Stomach (tissue), 9 donors: ENCODE measurements around the gene PINK1. TPM values are rescaled to one million over a fixed set of nuclear protein-coding genes. Genes with fewer than 3 reads are reported as not detected.

Experiments
- DNase-seq, 2 donors: peaks; one replicate each; pipeline versions ENCODE4 v3.0.0 to v3.0.0-alpha.2; 2013 to 2019
- H3K27ac ChIP-seq, 5 donors: fragments of 200-600 bp in 4 of 5; sonication (generic) in 4 of 5; one replicate each; pipeline ENCODE4 v1.5.1; 2013 to 2019; ENCODE audit warnings: mild to moderate bottlenecking in 1 of 5, moderate library complexity in 1 of 5
- H3K27me3 ChIP-seq, 3 donors: fragments of 200-600 bp; sonication (generic); one replicate each; pipeline ENCODE4 v1.5.1; 2017 to 2019; ENCODE audit warnings: mixed run types in 1 of 3
- H3K36me3 ChIP-seq, 4 donors: fragments of 200-600 bp; sonication (generic); 1 replicate in 3 of 4; 2 replicates in 1 of 4; pipeline ENCODE4 v1.5.1; 2016 to 2019
- H3K4me1 ChIP-seq, 4 donors: fragments of 200-600 bp; sonication (generic); one replicate each; pipeline ENCODE4 v1.5.1; 2016 to 2019
- H3K4me3 ChIP-seq, 4 donors: fragments of 200-600 bp; sonication (generic) in 3 of 4; one replicate each; pipeline ENCODE4 v1.5.1; 2016 to 2019; ENCODE audit warnings: mild to moderate bottlenecking in 1 of 4
- H3K9me3 ChIP-seq, 4 donors: fragments of 200-600 bp; sonication (generic); one replicate each; pipeline ENCODE4 v1.5.1; 2016 to 2019
- CTCF ChIP-seq, 7 experiments: fragments of 450-650 bp in 4 of 7; fragments of 200-600 bp in 3 of 7; sonication (generic) in 3 of 7; IDR thresholded peaks; one replicate each; pipeline ENCODE4 v1.5.1; 2016 to 2019; ENCODE audit warnings: antibody characterized with exemption in 7 of 7, control low read depth in 2 of 7, mild to moderate bottlenecking in 1 of 7
- EP300 ChIP-seq: sonication (generic); formaldehyde crosslinking; IDR thresholded peaks from one replicate; pipeline ENCODE4 v1.6.1; 2017; ENCODE audit warnings: antibody characterized with exemption
- POLR2A ChIP-seq, 4 donors: fragments of 450-650 bp; IDR thresholded peaks; one replicate each; pipeline ENCODE4 v1.6.1; 2016; ENCODE audit warnings: antibody characterized with exemption in 4 of 4, control low read depth in 2 of 4, mild to moderate bottlenecking in 1 of 4, moderate library complexity in 1 of 4
- POLR2AphosphoS5 ChIP-seq, 3 donors: sonication (generic); formaldehyde crosslinking; IDR thresholded peaks; one replicate each; pipeline ENCODE4 v1.6.1; 2016; ENCODE audit warnings: antibody characterized with exemption in 3 of 3
- WGBS, 5 donors: extraction: QIAGEN DNeasy Blood & Tissue Kit in 3 of 5; methylation state at CpG; one replicate each; pipeline versions ENCODE4 v1.1.5 to v1.1.7; 2013 to 2018; 5-methylcytosine and 5-hydroxymethylcytosine counted together
- intact Hi-C: fragments of 100-400 bp; cut with DNase I; formaldehyde crosslinking; loops from one replicate; pipeline ENCODE4 v1.15.1; 2023; ENCODE audit warnings: low total_unique reads
- polyA plus RNA-seq, 3 donors: library from polyadenylated mRNA; stranded (reverse); fragments of 200-250 nt; gene quantifications; one replicate each; pipeline ENCODE4 v1.2.3, GENCODE V29; 2013
- total RNA-seq, 5 donors: library from RNA; depleted of rRNA; stranded (reverse); fragments of >200 nt; gene quantifications; one replicate each; pipeline versions ENCODE4 v1.1.0 to v1.2.3, GENCODE V29; 2014 to 2016
- donor health status: healthy with polysubstance abuse.
- donor health status: Bipolar disorder and iron deficiency.
- donor health status: healthy.

Gene PINK1
- total and polyA plus RNA-seq, 8 donors, result 21.0 to 169 (median 53.8) TPM

- Histone ChIP-seq H3K27me3 (peaks cover 0 to 5% (median 0%) of the 10 kb centered on the region in 3 donors), H3K27ac (no peak overlapping the region), H3K36me3 (no peaks in the 10 kb centered on the region), H3K4me3 (no peak overlapping the region), H3K9me3 (no peaks in the 10 kb centered on the region), H3K4me1 (no peaks in the 10 kb centered on the region)
- intact Hi-C loops, result no loop called here
- DNase-seq, result no peak
- WGBS, 5 donors, result 56 to 74% (median 67%) methylated on average over 5 of the region's 5 CpGs
- TF ChIP-seq POLR2A (IDR thresholded peaks at IDR 0.05) (no peak), POLR2AphosphoS5 (IDR thresholded peaks at IDR 0.05) (no peak)
These were observed 33.1 kb upstream of the PINK1 start for GRCh38 chr1:20600156-20600555.

GRCh38 chr1:20601129-20601825, 32.0 kb upstream of the PINK1 start:
- intact Hi-C loops, result no loop called here
- Histone ChIP-seq H3K27ac (no peak overlapping the region), H3K9me3 (no peaks in the 10 kb centered on the region), H3K4me1 (no peaks in the 10 kb centered on the region), H3K36me3 (no peaks in the 10 kb centered on the region), H3K4me3 (no peak overlapping the region), H3K27me3 (peaks cover 0 to 5% (median 0%) of the 10 kb centered on the region in 3 donors)
- 42 to 62% (median 51%) methylated on average over 5 of the region's 5 CpGs for WGBS, 5 donors
- no peak for DNase-seq
- TF ChIP-seq EP300 (no peak), POLR2A (IDR thresholded peaks at IDR 0.05) (no peak), POLR2AphosphoS5 (IDR thresholded peaks at IDR 0.05) (no peak), CTCF (IDR thresholded peaks at IDR 0.05) (no peak)

- no peak overlapping the region for H3K27ac ChIP-seq
- no peak for TF ChIP-seq POLR2A (IDR thresholded peaks at IDR 0.05)
- TF ChIP-seq POLR2AphosphoS5 (IDR thresholded peaks at IDR 0.05), result no peak
- TF ChIP-seq CTCF (IDR thresholded peaks at IDR 0.05), result no peak
- no peak for TF ChIP-seq EP300
- intact Hi-C loops, result no loop called here
These were observed 30.3 kb upstream of the PINK1 start for GRCh38 chr1:20602851-20603450.

GRCh38 chr1:20603504-20604464, 29.5 kb upstream of the PINK1 start:
- no peak for DNase-seq
- Histone ChIP-seq H3K4me3 (no peak overlapping the region), H3K4me1 (no peaks in the 10 kb centered on the region), H3K27me3 (peaks cover 0 to 5% (median 0%) of the 10 kb centered on the region in 3 donors), H3K9me3 (no peaks in the 10 kb centered on the region), H3K27ac (peak overlapping the region in 2 of 5 donors; percentile 3 to 24), H3K36me3 (no peaks in the 10 kb centered on the region)
- no peak for TF ChIP-seq POLR2A (IDR thresholded peaks at IDR 0.05)
- no peak for TF ChIP-seq POLR2AphosphoS5 (IDR thresholded peaks at IDR 0.05)
- no peak for TF ChIP-seq CTCF (IDR thresholded peaks at IDR 0.05)
- TF ChIP-seq EP300, result no peak
- WGBS, 5 donors, result 75 to 86% (median 85%) methylated on average over 9 of the region's 9 CpGs
- intact Hi-C loops, result no loop called here

More at GRCh38 chr1:20602851-20603450, 30.3 kb upstream of the PINK1 start:
- no peak overlapping the region for H3K4me3 ChIP-seq
- peaks cover 0 to 5% (median 0%) of the 10 kb centered on the region in 3 donors for H3K27me3 ChIP-seq
- no peak for DNase-seq
- H3K9me3 ChIP-seq, result no peaks in the 10 kb centered on the region
- H3K4me1 ChIP-seq, result no peaks in the 10 kb centered on the region
- no peaks in the 10 kb centered on the region for H3K36me3 ChIP-seq
- WGBS, 5 donors, result 85 to 95% (median 87%) methylated on average over 4 of the region's 4 CpGs
